Parathyroid adenoma (tissue), 2 donors: ENCODE results near the gene GHRHR.

Experiments used
- H2AFZ ChIP-seq: fragments of 300-600 bp; sonication (generic); one replicate; pipeline ENCODE4 v1.7.0; 2017; ENCODE audit warnings: antibody characterized with exemption, mild to moderate bottlenecking
- H3K27ac ChIP-seq: fragments of 300-600 bp; sonication (generic); one replicate; pipeline ENCODE4 v1.7.0; 2017
- H3K27me3 ChIP-seq: fragments of 300-600 bp; sonication (generic); one replicate; pipeline ENCODE4 v1.7.0; 2017; ENCODE audit warnings: low read length; ENCODE audit not compliant: control insufficient read depth, insufficient read depth
- H3K36me3 ChIP-seq: fragments of 300-600 bp; sonication (generic); one replicate; pipeline ENCODE4 v1.7.0; 2017; ENCODE audit warnings: low read length; ENCODE audit not compliant: control insufficient read depth, insufficient read depth
- H3K4me1 ChIP-seq: fragments of 300-600 bp; sonication (generic); one replicate; pipeline ENCODE4 v1.7.0; 2017; ENCODE audit warnings: control low read depth
- H3K4me2 ChIP-seq: fragments of 300-600 bp; sonication (generic); one replicate; pipeline ENCODE4 v1.7.0; 2017; ENCODE audit warnings: low read length
- H3K4me3 ChIP-seq: fragments of 300-600 bp; sonication (generic); one replicate; pipeline ENCODE4 v1.7.0; 2017; ENCODE audit warnings: low read depth, low read length
- H3K79me2 ChIP-seq: fragments of 300-600 bp; sonication (generic); one replicate; pipeline ENCODE4 v1.7.0; 2017; ENCODE audit warnings: control low read depth
- H3K9ac ChIP-seq: fragments of 300-600 bp; sonication (generic); one replicate; pipeline ENCODE4 v1.7.0; 2017; ENCODE audit warnings: mild to moderate bottlenecking
- H3K9me3 ChIP-seq: fragments of 300-600 bp; sonication (generic); one replicate; pipeline ENCODE4 v1.7.0; 2017; ENCODE audit warnings: low read length; ENCODE audit not compliant: control insufficient read depth
- TF ChIP-seq, protein P1 (sequence below): fragments of 300-600 bp; sonication (generic); IDR thresholded peaks from one replicate; pipeline ENCODE4 v1.7.0; 2017; ENCODE audit warnings: antibody characterized with exemption, mild to moderate bottlenecking
- donor health status: primary hyperparathyroidism.

GHRHR gene

GRCh38 chr7:30916767-30917166 is 47.0 kb upstream of the GHRHR start:
- peaks cover 5% of the 10 kb centered on the region for H3K4me1 ChIP-seq
- H3K79me2 ChIP-seq: no peaks in the 10 kb centered on the region
- H3K27ac ChIP-seq: no peak overlapping the region
- H3K9ac ChIP-seq: no peak overlapping the region
- H3K36me3 ChIP-seq: no peaks in the 10 kb centered on the region
- no peaks in the 10 kb centered on the region for H3K27me3 ChIP-seq
- H3K9me3 ChIP-seq: no peaks in the 10 kb centered on the region
- H3K4me2 ChIP-seq: no peak overlapping the region
- H3K4me3 ChIP-seq: no peak overlapping the region
- TF ChIP-seq, protein P1, sequence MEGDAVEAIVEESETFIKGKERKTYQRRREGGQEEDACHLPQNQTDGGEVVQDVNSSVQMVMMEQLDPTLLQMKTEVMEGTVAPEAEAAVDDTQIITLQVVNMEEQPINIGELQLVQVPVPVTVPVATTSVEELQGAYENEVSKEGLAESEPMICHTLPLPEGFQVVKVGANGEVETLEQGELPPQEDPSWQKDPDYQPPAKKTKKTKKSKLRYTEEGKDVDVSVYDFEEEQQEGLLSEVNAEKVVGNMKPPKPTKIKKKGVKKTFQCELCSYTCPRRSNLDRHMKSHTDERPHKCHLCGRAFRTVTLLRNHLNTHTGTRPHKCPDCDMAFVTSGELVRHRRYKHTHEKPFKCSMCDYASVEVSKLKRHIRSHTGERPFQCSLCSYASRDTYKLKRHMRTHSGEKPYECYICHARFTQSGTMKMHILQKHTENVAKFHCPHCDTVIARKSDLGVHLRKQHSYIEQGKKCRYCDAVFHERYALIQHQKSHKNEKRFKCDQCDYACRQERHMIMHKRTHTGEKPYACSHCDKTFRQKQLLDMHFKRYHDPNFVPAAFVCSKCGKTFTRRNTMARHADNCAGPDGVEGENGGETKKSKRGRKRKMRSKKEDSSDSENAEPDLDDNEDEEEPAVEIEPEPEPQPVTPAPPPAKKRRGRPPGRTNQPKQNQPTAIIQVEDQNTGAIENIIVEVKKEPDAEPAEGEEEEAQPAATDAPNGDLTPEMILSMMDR: no peak
- H2AFZ ChIP-seq: no peak overlapping the region

GRCh38 chr7:30917216-30917893 is 46.4 kb upstream of the GHRHR start:
- Histone ChIP-seq H3K36me3 (no peaks in the 10 kb centered on the region), H3K4me2 (no peak overlapping the region), H3K9ac (no peak overlapping the region), H3K9me3 (no peaks in the 10 kb centered on the region), H3K4me1 (peaks cover 5% of the 10 kb centered on the region), H3K4me3 (no peak overlapping the region), H2AFZ (no peak overlapping the region), H3K27me3 (no peaks in the 10 kb centered on the region), H3K27ac (no peak overlapping the region), H3K79me2 (no peaks in the 10 kb centered on the region)
- TF ChIP-seq, protein P1: no peak

DNA sequence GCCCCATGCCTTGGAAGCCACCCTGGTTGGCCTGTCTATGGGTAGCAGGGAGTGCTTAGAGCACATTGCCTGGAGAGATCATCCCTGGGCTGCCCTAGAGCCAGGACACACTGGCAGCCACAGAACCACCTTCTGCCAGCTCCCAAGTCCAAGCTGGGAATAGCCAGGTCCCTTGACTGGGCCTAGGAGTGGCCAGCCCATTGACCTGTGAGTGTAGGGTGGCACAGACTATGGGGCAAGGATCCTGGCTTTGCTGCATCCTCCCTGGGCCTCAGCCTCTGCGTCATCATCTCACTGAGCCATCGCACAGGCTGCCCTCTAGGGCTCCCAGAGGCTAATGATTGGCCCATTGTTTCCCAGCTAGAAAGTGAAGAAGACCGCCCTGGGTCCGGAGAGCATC is 45.1 kb upstream of the GHRHR start:
- TF ChIP-seq, protein P1: no peak
- no peaks in the 10 kb centered on the region for H3K4me1 ChIP-seq
- H3K9me3 ChIP-seq: no peaks in the 10 kb centered on the region
- H3K27ac ChIP-seq: no peak overlapping the region
- no peaks in the 10 kb centered on the region for H3K79me2 ChIP-seq
- no peaks in the 10 kb centered on the region for H3K36me3 ChIP-seq
- H2AFZ ChIP-seq: no peak overlapping the region
- H3K4me3 ChIP-seq: no peak overlapping the region
- H3K9ac ChIP-seq: no peak overlapping the region
- H3K27me3 ChIP-seq: no peaks in the 10 kb centered on the region
- no peak overlapping the region for H3K4me2 ChIP-seq

DNA sequence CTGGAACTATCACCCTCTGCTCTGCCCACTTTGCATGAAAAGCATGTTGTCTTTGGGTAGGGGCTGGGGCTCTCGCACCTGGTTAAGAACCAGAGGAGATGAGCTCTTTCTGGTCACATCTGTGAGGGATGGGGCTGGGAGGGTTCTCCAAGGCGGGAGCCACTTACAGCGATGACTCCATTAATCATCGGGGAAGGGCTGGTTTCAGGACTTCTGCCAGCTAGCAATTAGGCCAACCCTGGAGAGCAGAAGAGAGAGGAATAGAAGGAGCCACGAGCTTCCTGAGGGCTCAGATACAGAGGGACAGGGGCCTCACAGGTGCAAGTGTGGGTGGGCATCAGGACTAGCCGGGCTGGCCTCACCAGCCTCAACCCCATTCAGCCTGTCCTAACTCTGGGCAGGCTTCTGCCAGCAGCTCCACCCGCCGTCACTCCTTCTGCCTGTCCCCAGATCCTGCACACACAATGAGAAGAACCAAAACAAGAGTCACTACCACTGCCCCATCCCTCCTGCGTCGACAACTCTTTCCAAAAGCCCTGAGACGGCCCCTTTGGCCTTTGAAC is 43.7 kb upstream of the GHRHR start:
- no peaks in the 10 kb centered on the region for H3K27me3 ChIP-seq
- H3K9me3 ChIP-seq: no peaks in the 10 kb centered on the region
- H3K79me2 ChIP-seq: no peaks in the 10 kb centered on the region
- TF ChIP-seq, protein P1: no peak
- H3K4me3 ChIP-seq: no peak overlapping the region
- H3K4me2 ChIP-seq: no peak overlapping the region
- no peak overlapping the region for H3K9ac ChIP-seq
- no peaks in the 10 kb centered on the region for H3K4me1 ChIP-seq
- no peaks in the 10 kb centered on the region for H3K36me3 ChIP-seq
- no peak overlapping the region for H2AFZ ChIP-seq
- no peak overlapping the region for H3K27ac ChIP-seq
